Ascending aorta (tissue), 2 donors: ENCODE data around the gene SEC23B. TPM values are rescaled to one million over a fixed set of nuclear protein-coding genes. Genes with fewer than 3 reads are reported as not detected.
A peak's percentile ranks its signal among the peaks of the same experiment; 100 is the strongest.

Source experiments
- DNase-seq, 2 donors: peaks; one replicate each; pipeline ENCODE4 v3.0.0-alpha.2; 2019; ENCODE audit warnings: low spot score in 2 of 2
- H3K27ac ChIP-seq, 2 donors: fragments of 200-600 bp; sonication (generic); one replicate each; pipeline ENCODE4 v1.5.1; 2016 to 2017; ENCODE audit warnings: mild to moderate bottlenecking in 1 of 2
- H3K27me3 ChIP-seq: fragments of 200-600 bp; sonication (generic); one replicate; pipeline ENCODE4 v1.5.1; 2017
- H3K36me3 ChIP-seq, 2 donors: fragments of 200-600 bp; sonication (generic); one replicate each; pipeline ENCODE4 v1.5.1; 2016
- H3K4me1 ChIP-seq, 2 donors: fragments of 200-600 bp; sonication (generic); one replicate each; pipeline ENCODE4 v1.5.1; 2016 to 2017; ENCODE audit warnings: mild to moderate bottlenecking in 1 of 2
- H3K4me3 ChIP-seq, 2 donors: fragments of 200-600 bp; sonication (generic); one replicate each; pipeline ENCODE4 v1.5.1; 2016 to 2017; ENCODE audit warnings: mild to moderate bottlenecking in 1 of 2
- H3K9me3 ChIP-seq, 2 donors: fragments of 200-600 bp; sonication (generic); one replicate each; pipeline ENCODE4 v1.5.1; 2016
- intact Hi-C: fragments of 100-400 bp; cut with DNase I; formaldehyde crosslinking; loops from one replicate; pipeline ENCODE4 v1.15.1; 2023
- total RNA-seq: library from RNA; depleted of rRNA; stranded (reverse); fragments of >200 nt; gene quantifications from one replicate; pipeline ENCODE4 v1.1.0, GENCODE V29; 2016
- TF ChIP-seq, protein P1 (sequence below), 3 experiments: fragments of 200-600 bp in 2 of 3; fragments of 450-650 bp in 1 of 3; sonication (generic) in 2 of 3; IDR thresholded peaks; one replicate each; pipeline ENCODE4 v1.5.1; 2016 to 2019; ENCODE audit warnings: antibody characterized with exemption in 3 of 3, mild to moderate bottlenecking in 1 of 3, moderate library complexity in 1 of 3

Gene SEC23B
- total RNA-seq = 21.8 TPM

DNA sequence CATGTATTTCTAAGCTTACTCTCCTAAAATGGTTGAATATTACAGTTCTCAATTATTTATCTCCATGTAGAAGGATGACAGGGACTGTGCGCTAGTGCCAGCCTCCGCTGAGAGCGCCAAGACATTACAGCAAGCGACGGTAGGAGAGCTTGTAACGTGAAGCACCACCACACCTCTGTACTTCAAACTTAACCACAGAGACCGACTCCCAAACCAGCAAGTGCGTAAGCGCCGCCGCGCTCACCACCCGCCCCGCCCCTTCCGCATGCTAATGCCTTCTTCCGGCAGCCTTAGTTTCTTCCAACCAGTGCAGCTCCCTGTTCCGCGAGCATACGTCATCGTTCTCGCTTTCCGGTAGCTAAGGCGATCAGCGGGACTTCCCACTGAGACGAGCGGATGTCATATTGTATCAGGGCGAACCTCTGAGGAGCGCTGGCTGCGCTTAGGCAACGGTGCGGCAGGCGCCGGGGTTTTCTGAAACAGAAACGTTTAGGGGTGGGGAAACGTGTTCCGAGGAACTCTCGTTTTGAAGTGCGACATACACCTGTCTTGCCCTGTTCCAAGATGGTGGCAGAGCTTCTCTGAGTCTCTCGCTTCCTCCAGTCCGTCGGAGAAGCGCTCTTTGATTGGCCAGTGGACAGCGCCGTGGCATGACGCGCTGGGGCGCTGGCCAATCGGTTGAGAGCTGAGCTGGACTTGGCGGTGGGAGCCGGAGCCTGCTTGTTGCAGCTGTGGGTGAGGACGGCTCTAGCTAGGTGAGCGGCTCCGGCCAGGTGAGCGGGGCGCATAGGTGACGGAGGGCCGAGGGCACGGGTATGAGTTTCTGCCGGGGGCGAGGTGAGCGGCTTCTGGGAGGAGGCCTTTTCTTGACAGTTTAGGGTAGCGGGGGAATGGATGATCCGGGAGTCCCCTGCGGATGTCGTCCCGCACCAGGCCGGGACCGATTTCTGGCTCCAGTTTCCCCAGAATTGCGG is at the start of gene SEC23B:
Gene SEC23B, plus strand, starts transcription at position 723 of the 974 bp plus-strand sequence. CDS start 2,896 bp downstream, outside the sequence.
- TF ChIP-seq, protein P1, sequence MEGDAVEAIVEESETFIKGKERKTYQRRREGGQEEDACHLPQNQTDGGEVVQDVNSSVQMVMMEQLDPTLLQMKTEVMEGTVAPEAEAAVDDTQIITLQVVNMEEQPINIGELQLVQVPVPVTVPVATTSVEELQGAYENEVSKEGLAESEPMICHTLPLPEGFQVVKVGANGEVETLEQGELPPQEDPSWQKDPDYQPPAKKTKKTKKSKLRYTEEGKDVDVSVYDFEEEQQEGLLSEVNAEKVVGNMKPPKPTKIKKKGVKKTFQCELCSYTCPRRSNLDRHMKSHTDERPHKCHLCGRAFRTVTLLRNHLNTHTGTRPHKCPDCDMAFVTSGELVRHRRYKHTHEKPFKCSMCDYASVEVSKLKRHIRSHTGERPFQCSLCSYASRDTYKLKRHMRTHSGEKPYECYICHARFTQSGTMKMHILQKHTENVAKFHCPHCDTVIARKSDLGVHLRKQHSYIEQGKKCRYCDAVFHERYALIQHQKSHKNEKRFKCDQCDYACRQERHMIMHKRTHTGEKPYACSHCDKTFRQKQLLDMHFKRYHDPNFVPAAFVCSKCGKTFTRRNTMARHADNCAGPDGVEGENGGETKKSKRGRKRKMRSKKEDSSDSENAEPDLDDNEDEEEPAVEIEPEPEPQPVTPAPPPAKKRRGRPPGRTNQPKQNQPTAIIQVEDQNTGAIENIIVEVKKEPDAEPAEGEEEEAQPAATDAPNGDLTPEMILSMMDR (IDR thresholded peaks at IDR 0.05) = no peak
- H3K4me1 ChIP-seq = peaks cover 4 to 11% of the 10 kb centered on the region in 2 donors
- peak; percentile 94 to 99 for DNase-seq
- peaks cover 0 to 14% of the 10 kb centered on the region in 2 donors for H3K36me3 ChIP-seq
- peak within 1 kb of the TSS; percentile 64 to 78 for H3K4me3 ChIP-seq
- H3K27me3 ChIP-seq = no peaks in the 10 kb centered on the region
- intact Hi-C loops = loop anchor here (1.0 to 10.0 kb wide), 7 partner anchors 10 to 987 kb away; partner anchors contain the start of genes DZANK1, POLR3F, RBBP9 and SMIM26
- peak within 1 kb of the TSS; percentile 88 to 94 for H3K27ac ChIP-seq
- H3K9me3 ChIP-seq = no peaks in the 10 kb centered on the region

DNA sequence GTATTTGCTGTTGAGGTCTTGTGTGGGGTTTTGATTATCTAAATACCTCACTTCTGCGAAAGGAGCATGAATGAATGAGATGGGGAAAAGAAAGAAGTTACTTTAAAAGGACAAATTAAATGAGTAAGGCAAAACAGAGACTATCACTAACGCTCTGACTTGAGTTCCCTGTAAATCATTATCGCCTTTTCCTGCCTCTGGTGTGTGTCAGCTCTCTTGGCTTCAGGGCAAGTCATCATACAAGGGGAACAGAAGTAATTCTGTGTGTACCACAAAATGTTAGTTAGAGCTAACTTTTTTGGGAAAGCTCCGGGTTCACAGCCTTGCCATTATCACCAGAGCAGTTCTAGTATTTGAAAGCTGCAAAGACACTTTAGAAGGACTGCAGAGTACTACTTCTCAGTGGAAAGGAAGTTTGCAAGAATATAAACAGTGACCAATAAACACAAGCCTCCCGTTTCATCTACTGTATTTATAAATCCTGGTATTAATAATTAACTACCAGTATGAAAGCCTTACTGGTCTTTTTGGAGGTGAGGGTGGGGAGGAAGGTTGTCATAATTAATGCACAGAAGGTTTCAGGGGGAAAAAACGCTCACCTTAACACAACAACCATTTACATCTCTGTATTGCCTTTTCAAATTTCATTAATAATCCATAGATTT is 42.1 kb upstream of the SEC23B start:
- TF ChIP-seq, protein P1 (IDR thresholded peaks at IDR 0.05) = no peak
- no peaks in the 10 kb centered on the region for H3K27me3 ChIP-seq
- peak overlapping the region in 1 of 2 donors; percentile 89 for H3K4me3 ChIP-seq
- intact Hi-C loops = loop anchor here (1.0 to 5.0 kb wide), 5 partner anchors 102 to 497 kb away; partner anchors contain the start of genes KAT14, MGME1, PET117 and SMIM26
- H3K9me3 ChIP-seq = no peaks in the 10 kb centered on the region
- no peak overlapping the region for H3K27ac ChIP-seq
- no peak for DNase-seq
- H3K4me1 ChIP-seq = peaks cover 0 to 7% of the 10 kb centered on the region in 2 donors
- peaks cover 0 to 8% of the 10 kb centered on the region in 2 donors for H3K36me3 ChIP-seq

DNA sequence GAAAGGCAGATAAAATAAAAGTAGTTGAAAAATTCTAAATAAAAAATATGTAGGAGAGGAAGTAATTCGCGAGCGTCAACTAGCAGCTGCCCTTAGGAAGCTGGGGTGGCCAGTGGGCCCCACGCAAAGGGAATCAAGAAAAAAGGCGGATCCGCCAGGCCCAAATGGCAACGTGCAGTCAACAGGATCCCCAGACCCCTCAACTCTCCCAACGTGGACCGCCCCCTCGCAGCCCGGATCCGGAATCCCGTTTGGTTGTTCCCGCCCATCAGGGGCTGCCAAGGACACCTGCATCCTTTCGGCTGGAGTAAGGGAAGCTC is 41.2 kb upstream of the SEC23B start:
- Histone ChIP-seq H3K4me1 (peaks cover 0 to 7% of the 10 kb centered on the region in 2 donors), H3K27me3 (no peaks in the 10 kb centered on the region), H3K27ac (peak overlapping the region in 1 of 2 donors; percentile 90), H3K9me3 (no peaks in the 10 kb centered on the region), H3K4me3 (peak overlapping the region; percentile 67 to 89), H3K36me3 (peaks cover 0 to 13% of the 10 kb centered on the region in 2 donors)
- TF ChIP-seq, protein P1 (IDR thresholded peaks at IDR 0.05) = no peak
- intact Hi-C loops = loop anchor here (1.0 to 5.0 kb wide), 5 partner anchors 101 to 498 kb away; partner anchors contain the start of genes KAT14, MGME1, PET117 and SMIM26
- DNase-seq = no peak

DNA sequence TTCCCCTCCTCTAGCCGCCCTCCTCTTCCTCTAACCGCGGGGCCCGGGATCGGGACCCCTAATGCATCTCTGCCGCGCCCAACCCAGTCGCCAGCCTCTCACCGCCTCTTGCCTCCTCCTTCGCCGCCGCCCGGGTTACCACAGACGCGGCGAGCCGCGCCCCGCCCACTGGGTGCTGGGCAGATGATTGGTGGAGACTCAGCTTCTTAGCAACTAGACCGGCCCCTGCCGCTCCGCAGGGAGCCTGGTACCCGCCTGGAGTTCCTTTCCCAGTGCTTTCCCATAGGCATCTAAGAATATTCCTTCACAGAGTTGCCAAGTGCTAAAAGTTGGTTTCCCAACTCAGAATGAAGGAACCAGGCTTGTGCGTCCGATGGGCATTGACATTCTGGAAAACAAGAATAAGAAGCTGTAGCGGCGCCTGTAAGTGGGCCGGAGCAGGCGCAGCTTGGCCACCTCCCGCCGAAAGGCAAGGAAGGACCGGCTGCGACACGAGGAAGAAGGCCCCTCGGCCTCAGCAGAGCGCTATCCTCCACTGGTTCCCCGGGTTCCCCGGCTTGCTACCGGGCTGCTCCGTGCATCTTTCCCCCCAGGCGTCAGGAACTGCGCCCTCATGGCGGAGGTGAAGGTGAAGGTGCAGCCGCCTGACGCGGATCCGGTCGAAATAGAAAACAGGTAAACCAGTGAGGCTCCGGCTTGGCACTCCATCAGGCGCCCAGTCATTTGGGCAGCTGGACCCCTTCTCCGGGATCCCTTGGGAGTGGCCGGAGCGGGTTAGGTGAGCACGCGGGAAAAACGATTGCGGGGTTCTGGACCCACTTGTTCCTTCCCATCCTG is 40.6 kb upstream of the SEC23B start, which contains the start of the genes DZANK1 and POLR3F:
Gene DZANK1, minus strand, starts transcription at position 137 of the 837 bp plus-strand sequence. CDS start 1,672 bp downstream, outside the sequence.
Gene POLR3F, plus strand, starts transcription at position 497 of the 837 bp plus-strand sequence. Its CDS starts 117 bp downstream, at position 614.
- peaks cover 0 to 7% of the 10 kb centered on the region in 2 donors for H3K4me1 ChIP-seq
- H3K9me3 ChIP-seq = no peaks in the 10 kb centered on the region
- H3K4me3 ChIP-seq = peak within 1 kb of the TSS; percentile 67 to 89
- DNase-seq = peak; percentile 83 to 97
- TF ChIP-seq, protein P1 (IDR thresholded peaks at IDR 0.05) = no peak
- H3K27ac ChIP-seq = peak within 1 kb of the TSS; percentile 81 to 90
- peaks cover 0 to 13% of the 10 kb centered on the region in 2 donors for H3K36me3 ChIP-seq
- no peaks in the 10 kb centered on the region for H3K27me3 ChIP-seq
- intact Hi-C loops = loop anchor here (1.0 to 5.0 kb wide), 7 partner anchors 40 to 498 kb away; partner anchors contain the start of genes KAT14, MGME1, PET117 and SEC23B
